SK-N-MC (cell line): ENCODE data around the gene DNAJC5.

ENCODE experiments used
- EZH2 ChIP-seq: fragments of 200-600 bp; sonication (generic); IDR thresholded peaks from one replicate; pipeline ENCODE4 v1.6.1; 2017; ENCODE audit warnings: antibody characterized with exemption
- POLR2AphosphoS5 ChIP-seq: IDR thresholded peaks from 2 replicates; pipeline ENCODE4 v1.6.1; 2012; ENCODE audit warnings: mild to moderate bottlenecking, low read depth, low read length, borderline replicate concordance

DNA sequence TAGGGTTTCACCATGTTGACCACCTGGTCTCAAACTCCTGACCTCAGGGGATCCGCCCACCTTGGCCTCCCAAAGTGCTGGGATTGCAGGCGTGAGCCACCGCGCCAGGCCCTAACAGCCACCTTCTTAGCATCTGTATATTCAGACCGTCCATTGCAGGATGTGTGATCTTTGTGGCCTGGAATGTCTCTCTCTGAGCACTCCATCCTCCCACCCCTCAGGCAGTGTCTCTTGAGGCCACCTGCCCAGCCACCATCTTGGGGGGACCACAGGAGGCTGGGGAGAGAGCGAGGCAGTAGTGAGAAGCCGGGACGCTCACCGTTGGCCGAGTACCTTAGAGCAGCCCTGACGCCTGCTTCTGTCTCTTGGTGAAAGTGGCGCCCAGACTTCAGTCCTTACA, 18.8 kb downstream of the DNAJC5 start:
- TF ChIP-seq EZH2, result no peak
- TF ChIP-seq POLR2AphosphoS5, result no peak
